Amygdala (tissue), 56 donors: ENCODE data around the gene GLDC.

Source experiments
- DNase-seq, 56 donors: peaks; one replicate each; lab custom pipeline; 2025; lab: John Stamatoyannopoulos, UW

Gene GLDC

DNA sequence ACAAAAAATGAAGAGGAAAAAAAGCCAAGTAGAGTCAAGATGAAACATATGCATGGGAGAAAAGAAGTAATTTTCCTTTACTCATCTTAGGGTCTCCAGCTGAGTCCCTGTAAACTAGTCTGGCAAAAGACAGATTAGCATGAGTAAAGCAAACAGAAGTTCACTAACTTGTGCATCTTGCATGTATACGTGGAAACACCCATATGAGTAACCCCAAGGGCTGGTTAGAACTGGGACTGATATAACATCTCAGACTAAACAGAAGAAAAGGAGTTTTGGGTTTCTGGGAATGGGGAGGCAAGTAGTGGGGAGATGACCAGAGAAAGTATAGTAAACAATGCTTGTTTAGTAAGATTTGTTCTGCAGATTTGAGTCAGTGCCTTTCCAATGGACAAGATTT, 20.1 kb upstream of the GLDC start:
- DNase-seq: no peak

DNA sequence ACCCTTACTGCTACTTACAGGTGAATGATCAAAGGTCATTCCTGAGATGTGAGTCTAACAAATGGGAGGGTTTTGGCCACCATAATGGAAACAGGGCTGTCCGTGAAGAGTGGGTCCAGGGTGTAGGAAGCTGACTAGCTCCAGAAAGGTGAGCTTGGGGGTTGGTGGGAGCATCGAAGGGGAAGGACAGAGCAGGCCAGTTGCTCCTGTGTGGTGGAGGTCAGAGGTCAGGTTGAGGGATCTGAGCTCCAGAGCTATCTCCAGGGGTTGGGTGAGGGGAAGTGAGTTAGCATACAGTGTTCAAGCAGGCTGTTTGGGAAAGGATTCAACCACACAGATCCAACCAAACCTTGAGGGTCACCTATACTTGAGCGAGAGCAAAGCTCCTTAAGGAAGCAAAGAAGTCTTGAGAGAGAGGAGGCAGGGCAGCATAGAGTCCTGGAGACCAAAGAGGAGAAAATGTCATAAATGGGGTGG, 18.7 kb upstream of the GLDC start:
- no peak for DNase-seq

DNA sequence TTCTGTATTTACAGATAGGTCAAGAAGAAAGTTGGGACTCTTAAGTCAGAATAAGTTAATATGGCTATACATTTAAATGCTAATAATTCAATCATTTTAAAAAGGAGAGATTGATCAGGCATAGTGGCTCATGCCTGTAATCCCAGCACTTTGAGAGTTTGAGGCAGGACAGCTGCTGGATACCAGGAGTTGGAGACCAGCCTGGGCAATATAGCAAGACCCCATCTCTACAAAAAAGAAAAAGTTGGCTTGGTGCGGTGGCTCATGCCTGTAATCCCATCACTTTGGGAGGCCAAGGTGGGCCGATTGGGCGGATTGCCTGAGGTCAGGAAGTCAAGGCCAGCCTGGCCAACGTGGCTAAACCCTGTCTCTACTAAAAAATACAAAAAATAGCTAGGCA, 15.0 kb upstream of the GLDC start:
- DNase-seq: no peak

DNA sequence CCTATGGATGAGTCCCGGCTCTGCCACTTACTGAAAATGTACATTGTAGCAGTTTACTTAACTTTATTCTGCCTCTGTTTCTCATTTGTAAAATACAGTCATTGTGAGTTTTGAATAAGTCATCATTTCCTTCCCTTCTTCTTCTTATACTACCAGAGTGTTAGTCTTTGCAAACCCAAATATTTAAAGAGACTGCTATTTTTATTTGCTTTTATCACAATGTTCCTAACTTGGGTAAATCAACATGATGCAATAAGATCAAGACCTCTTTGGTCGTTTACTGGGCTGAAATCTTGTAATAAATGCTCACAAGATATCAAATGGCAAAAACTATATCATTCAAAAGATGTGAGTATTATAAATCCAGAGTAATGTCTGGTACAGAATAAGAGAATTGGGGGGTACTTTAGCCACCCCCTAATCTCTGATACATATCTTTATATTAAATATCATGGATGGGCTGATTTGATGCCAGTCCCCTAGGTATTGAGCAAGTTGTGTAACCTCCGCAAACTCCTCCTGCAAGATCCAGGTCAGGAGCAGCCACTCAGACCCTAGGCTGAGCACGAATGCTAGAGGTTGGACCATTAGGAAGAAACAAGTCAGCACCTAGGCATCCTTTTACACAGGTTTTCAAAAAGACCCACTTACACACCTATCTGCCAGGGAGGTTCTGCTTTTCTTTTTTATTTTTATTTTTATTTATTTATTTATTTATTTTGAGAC, 13.3 kb upstream of the GLDC start:
- no peak for DNase-seq

DNA sequence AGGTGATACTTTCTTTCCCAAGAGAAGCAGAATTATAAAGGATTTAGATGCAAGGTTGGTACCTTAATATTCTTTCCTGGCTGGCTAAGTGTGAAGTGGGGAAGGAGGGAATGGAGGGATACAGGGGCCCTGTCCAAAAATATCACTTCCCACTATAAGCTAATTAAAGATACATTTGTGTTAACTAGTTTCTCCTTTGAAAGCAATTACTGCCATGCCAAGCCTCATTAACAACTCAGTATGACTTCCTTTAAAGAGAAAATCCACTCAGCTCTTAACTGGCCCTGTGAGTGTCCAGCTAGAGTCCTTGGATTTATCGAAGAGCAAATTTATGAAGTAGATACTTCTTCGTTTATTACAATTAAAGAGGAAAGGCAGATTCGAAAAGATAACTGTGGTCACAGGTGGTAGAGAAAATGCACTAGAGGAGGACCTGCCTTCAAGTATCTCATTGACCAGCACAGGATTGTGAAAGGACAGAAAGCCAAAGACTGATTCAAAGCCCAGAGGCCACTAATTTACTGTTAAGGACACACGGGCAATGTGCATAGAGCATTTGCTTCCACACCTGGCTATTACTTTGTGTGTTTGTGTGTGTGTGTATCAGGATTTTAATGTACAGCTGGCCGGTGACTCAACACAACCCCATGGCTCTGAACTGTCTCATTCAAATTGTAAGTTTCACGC, 11.2 kb upstream of the GLDC start:
- no peak for DNase-seq

DNA sequence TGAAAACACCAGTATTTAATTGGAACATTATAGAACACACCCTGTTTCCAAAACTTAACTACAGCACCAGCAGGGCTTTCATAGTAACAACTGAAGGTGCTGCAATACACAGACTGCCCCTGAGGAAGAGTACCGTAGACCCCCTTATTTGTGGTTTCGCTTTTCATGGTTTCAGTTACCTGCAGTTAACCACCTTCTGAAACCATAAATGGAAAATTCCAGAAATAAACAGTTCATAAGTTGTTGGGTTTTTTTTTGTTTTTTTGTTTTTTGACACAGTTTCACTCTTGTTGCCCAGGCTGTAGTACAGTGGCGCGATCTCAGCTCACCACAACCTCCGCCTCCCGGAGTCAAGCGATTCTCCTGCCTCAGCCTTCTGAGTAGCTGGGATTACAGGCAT, 9.5 kb upstream of the GLDC start:
- DNase-seq: no peak

DNA sequence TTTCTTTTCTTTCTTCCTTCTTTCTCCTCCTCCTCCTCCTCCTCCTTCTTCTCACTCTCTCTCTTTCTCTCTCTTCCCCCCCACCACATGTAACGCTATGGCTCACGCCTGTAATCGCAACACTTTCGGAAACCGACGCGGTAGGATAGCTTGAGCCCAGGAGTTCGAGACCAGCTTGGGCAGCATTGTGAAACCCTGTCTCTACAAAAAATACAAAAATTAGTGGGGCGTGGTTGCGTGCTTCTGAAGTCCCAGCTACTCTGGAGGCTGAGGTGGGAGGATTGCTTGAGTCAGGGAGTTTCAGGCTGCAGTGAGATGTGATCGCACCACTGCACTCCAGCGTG, 736 bp upstream of the GLDC start:
- no peak for DNase-seq

DNA sequence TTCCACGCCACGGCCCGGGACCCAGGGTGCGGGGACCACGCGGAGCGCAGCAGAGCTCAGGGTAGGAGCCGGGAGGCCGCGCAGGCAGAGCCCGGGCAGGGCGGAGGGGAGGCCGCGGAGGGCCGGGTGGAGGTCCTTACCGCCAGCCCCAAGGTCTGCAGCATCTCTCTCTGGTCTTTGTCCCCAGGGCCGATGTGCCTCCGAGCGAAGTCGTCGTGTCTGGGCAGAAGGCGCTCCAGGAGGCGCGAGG, 499 bp downstream of the GLDC start:
- DNase-seq: peak in 4 of 56 donors; percentile 11 to 43 (median 22)

DNA sequence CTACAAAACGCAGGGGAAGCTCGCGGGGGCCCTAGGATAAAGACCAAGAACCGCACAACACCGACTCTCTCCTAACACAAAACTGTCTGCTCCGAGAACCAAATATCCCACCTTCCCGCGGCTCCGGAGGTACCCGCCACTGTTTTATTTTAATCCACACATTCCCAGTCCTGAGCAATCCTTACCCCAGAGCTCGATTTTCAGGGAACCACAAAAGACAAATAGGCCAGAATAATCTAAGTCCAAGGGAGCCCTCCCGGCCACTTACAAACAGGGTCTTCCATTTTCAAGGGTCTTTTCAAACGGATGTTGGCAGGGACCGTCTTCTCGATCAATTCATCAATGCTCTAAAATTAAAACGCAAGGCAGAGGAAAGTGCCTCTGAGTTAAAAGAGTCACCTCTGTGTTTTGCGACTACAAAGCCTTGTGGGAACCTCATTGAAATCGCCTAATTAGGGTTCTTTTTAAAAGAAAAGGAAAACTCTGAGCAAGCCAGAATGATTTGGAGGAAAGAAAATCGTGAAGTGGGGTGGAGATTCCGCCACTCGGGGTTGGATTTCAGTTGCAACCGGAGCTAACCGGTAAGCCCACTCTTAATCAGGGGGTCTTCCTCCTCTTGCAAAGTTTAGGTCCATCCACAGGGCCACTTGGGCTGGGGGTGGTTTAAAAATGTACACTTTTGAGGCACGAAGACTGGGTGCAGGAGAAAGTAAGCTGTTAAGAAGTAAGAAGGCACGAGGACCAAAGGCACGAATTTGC, 1.0 kb downstream of the GLDC start:
- DNase-seq: peak in 2 of 56 donors; percentile 2 to 6

DNA sequence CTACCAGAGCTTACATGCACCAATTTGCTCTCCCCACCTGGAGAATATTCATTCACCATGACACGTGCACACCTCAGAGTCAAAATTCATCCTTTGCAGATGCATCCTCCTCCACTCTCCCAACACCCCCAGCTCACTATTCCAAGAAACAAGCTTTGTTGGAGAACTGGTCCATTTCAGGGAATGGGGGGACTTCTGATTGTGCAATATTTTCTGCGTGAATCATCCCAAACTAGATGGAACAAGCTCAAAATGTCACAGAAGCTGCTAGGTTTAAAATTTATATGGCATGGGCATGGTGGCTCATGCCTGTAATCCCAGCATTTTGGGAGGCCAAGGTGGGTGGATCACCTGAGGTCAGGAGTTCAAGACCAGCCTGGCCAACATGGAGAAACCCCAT, 3.6 kb downstream of the GLDC start:
- DNase-seq: no peak

DNA sequence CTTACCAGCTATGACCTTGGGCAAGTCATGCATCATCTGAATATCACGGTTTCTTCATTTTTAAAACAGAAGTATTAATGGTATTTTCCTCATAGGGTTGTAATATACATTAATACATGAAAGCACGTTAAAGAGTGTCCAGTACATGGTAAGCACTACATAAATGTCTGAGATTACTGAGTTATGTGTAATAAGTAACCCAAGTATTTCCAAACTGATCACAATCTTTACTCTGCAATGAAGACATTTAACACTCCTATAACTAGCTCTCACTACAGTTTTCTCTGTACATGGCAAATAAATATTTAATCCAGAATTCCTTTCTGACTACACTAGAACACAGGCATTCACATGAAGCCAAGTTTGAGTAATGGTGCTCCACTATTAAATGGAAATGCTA, 4.0 kb downstream of the GLDC start:
- no peak for DNase-seq

DNA sequence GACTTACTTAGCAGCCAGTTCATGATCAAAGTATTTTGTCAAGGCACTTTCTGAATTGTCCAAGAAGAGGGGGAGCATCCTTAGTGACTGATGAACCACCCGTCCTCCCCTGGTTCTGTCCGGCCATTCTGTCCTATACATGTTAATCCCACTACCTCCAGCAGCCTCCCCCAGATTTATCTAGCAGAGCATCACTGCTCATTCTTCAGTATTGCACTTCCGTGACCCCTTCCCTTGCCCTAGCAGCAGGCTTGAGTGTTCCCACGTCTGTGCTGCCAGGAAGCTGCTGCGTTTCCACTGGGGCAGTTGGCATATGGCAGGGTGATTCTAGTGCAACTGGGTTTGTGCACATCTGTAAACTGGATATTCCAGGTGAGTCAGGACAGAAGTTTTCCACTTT, 4.5 kb downstream of the GLDC start:
- DNase-seq: no peak

DNA sequence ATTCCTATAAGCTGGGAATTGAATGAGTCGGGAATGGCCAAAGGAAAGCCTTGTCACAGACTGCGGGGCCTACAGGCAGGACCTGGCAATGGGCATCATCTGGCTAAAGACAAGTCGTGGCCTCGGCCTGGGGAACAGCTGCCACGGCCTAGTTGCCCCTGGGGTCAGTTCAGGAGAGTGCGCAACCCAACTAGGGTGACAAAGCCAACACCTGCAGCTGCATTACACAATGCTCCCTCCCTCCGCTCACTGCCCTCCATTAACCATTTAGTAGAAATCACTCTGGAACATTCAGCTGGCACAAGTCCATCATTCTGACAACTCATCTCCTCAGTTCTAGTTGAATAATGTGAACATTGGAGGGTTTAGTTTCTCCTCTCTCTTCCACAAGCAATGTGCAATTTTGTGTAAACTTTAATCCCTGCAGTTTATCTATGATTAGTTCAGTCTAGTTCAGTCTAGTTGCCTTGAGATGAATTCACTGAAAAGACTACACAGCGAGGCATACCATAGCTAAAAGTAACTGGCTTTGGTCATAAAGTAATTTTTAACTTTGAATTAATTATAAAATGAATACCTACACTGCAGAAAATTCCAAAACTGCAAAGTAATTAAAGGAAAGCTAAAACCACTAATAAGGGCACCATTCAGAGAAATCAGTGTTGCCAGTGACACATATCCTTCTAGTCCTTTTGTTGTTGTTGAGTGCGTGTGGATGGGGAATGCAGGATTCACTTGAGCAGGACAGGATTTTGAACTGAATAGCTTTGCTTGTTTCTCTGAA, 5.1 kb downstream of the GLDC start:
- DNase-seq: peak in 1 of 56 donors; percentile 26

DNA sequence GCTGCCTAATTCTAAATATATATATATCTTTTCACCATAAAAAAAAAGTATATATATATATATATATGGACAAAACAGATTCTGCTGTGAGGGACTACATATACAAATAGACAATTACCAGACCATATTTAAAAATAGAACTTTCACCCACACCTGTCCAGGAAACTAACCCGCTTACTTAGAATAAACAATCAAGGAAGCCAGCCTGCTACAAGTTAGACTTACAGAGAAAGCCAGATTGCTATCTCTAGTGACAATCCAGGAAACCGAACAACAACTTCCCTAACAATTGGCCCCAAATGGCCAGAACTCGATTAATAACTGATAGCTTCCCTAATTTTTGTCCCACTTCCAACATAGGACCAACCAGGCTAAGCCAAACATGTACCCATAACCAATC, 5.9 kb downstream of the GLDC start:
- no peak for DNase-seq

DNA sequence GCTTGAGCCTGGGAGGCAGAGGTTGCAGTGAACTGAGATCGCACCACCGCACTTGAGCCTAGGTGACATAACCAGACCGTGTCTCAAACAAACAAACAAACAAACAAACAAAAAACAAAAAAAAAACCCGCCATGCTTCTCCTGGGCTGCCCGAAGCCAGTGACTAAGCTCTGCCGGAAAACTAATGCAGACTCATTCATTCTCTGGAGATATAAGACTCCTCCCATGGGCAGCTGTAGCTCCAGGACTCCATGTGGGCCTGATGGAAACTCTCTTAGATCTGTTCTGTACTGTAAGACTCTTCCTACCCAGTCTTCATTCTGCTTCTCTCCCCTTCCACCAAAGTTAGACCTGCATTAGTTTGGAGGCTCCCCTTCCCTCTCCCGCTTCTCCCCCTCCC, 11.1 kb downstream of the GLDC start:
- DNase-seq: no peak

DNA sequence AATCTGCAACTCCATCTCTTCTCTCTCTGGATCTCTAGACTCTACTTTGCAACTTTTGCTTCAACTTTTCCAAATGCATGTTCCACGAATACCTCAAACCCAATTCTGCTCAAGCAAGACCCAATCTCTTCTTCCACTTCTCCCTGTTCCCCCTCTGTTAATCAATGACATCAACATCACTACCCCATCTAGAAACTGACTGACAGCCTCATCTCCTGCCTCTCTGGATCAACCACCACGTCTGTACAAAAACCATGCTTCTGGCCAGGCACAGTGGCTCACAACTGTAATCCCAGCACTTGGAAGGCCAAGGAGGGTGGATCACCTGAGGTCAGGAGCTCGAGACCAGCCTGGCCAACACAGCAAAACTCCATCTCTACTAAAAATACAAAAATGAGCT, 12.2 kb downstream of the GLDC start:
- no peak for DNase-seq

DNA sequence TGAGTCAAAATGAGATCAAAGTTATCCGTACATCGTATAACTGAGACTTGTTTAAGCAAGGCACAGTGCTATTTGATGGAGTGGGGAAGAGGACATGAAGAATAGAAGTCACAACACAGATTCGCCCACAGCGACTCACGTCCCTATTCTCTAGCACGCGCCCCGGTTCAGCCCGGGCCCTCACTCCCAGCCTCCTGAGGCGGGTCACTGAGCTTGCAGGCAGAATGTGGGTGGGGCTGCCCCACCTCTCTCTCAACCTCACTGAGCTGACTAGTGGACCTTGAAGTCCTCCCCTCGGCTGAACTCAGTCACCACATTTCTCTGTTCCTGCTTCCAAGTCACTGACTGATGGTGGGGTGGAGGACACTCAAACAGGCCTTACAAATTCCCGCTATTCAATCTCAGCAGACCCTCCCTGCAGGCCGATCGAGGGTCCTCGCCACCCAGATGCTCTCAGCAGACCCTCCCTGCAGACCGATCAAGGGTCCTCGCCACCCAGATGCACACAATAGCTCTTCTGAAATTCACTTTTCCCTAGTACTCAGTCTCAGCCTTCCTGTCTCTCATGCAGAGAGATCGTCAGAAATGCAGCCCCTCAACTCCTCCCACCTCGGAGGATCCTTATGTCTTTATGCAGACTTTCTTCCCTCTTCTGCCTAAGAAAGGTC, 12.9 kb downstream of the GLDC start:
- no peak for DNase-seq

DNA sequence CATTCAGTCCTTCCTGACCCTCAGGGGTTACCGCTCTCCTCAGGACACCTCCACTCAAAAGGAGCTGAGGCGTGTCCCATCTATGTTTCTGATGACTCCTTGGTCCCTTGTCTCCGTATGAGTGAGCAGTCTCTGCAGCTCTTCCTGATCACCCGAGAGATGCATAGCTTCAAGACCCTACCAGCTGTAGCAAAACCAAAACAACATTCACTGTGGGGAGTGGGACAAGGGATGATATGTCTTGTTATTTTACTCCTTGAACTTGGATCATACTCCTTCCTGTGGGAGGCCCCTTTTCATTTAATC, 14.4 kb downstream of the GLDC start:
- no peak for DNase-seq

DNA sequence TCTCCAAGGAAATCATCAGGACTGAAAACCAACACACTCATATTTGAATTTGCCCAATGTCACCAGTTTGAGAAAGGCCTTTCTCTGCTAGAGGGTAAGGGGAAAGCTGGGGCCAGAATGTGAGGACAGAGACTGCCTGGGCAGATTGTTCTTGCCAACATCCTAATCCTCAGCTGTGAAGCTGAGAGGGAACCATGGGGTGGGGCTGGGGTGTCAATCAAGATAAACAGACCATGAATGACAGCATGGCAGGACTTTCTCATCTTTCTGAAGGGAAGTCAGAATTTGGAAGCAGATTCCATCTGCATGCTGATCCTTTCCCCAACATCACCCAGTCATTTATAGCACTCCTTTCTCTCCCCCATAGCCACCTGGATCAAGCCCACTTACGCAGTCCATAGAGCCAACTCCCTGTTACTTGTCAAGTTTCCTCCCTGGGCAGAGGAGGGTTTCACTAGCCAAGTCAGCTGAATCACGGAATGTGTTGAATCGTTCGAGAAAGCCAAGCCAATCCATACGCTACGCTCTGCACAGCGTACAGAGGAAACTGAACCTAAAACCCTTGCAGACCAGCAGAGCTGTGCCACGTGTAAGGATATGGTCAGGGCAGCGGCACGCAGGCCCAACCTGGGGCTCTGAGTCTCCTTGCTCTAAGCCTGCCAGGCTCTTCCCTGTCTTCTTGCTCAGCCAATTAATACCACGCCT, 14.9 kb downstream of the GLDC start:
- peak in 2 of 56 donors; percentile 11 to 15 for DNase-seq

DNA sequence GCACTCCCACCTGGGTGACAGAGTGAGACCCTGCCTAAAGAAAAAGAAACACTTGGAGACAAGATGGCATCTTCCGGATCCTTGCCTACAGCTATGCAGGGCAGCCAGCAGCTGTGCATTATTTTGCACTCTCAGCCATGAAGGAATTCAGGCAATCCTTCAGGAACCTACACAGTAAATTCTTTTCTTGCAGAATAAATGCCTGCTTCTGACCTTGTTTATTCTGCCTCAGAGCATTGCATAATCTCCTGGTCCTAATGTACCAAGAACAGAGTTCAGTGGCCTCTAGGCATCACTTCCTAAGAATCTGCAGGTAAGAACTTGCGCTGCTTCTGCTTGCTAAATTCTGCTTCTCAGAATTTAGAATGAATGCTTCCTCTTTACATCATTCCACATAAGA, 16.8 kb downstream of the GLDC start:
- DNase-seq: no peak
